ENCODE results near the gene PTPRD.

Gene PTPRD

DNA sequence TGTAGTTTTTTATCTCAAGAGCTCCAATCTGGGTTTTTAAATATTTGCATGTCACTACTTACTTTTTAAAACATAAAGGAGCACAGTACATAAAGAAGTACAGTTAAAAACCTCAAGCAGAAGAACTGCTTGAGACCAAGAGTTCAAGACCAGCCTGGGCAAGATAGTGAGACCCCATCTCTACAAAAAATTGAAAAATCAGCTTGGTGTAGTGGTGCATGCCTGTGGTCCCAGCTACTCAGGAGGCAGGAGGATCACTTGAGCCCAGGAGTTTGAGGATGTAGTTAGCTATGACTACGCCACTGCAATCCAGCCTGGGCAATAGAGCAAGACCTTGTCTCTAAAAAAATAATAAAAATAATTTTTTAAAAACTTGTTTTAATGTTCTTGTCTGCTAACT lies 1840.5 kb downstream of the PTPRD start:
- no peak for DNase-seq (ENCODE audit: low spot score)

DNA sequence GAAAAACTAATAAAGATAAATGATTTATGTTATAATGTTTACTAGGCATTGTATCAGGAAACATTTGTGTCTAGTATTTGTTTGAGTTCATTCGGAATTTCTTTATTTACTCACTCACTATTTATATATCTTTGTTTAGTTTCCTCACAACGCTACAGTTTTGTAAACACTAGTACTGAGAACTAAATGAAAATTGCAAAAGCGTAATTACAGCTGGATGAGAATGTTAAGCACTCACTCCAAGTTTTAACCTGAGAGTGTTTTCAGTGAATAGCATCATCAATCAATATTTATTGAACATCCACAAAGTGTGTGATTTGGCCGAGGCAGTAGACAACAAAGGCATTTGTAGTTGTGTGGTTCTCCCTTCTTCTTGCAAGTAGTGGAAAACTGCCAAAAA lies 1843.6 kb downstream of the PTPRD start:
- DNase-seq (ENCODE audit: low spot score), result no peak

DNA sequence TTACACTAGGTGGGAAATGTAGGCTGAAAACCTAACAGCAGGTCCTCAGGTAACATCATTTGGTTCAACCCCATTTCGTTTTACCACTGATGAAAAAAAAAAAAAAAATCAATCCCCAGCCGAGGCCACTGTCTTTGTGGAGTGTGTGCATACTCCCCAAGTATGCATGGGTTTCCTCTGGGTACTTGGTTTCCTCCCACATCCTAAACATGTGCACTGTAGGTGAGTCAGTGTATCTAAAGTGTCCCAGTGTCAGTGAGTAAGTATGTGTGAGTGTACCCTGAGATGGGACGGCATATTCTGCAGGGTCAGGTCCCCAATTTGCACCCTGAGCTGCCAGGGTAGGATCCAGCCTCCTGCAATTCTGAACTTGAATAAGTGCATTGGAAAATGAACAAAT lies 1846.7 kb downstream of the PTPRD start:
- no peak for DNase-seq (ENCODE audit: low spot score)

DNA sequence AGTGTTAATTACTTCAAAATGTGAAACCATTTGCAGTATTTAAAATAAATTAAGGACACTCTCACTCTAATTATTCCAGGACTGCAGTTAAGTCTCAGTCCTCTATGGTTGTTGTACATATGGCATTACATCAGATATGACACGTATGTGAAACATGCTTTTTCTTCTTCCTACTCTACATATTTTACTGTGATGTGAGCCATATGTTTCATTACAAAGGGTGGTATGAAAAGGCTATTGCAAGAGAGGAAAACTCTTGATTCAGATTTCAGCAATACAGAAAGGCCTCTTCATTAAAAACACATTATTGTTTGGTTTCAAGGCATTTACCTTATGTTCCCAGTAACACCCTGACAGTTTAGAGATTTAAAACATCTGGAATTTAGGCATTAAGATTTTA lies 1848.8 kb downstream of the PTPRD start:
- DNase-seq (ENCODE audit: low spot score), result no peak

DNA sequence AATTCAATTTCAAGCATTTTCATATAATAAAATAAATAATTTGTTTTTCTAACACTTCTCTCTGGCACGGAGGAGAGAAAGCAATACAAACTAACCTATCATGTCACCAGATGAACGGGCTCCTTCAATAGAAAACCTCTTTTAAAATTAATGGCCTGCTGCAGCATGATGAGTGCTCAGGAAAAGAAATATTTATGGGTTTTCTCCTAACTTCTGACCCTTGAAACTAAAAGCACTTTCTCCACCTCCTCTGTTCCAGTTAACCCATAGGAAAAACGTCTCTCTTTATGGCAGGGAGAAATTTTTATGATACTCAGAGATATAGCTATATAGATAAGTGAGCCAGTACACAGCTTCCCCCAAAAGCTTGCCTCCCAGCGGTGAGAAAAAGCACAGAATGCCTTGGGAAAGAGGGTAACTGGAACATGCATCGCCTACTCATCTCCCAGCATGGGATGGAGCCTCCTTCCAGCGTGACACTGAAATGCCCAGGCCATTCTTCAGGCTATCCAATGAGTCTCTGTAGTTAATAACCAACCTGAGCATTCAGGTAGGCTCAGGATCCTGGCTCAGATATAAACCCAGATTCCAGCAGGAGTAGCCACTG lies 1850.2 kb downstream of the PTPRD start:
- DNase-seq (ENCODE audit: low spot score), result peak; percentile 15

DNA sequence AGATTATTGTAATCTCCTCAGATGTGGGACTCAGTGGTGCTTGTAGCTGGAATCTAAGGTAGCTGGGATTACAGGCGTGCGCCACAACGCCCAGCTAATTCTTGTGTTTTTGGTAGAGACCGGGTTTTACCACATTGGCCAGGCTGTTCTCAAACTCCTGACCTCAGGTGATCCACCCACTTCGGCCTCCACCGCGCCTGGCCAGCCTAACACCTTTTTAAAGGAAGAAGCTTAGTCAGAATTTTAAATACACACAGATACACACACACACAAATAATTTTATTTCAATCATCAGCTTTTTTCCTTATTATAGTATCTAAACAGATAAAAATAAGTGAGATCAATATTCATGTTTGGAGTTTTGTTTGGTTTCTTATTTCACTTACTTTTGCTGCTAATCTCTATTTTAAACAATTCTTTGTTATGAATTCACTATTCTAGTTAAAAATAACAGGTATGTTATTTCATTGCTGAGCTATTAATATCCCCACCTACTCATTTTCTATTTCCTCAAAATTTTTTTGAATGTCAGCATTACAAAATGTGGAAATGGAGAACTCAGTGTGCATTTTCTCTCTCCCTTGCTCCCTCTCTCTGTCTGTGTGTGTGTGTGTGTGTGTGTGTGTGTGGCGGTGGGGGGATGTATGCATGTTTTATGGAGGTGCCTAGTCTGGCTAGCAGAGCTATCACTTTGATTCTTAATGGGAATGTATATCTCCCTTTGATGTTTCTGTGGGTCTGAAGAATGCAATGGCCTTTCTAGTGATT lies 1852.6 kb downstream of the PTPRD start:
- DNase-seq (ENCODE audit: low spot score), result no peak

DNA sequence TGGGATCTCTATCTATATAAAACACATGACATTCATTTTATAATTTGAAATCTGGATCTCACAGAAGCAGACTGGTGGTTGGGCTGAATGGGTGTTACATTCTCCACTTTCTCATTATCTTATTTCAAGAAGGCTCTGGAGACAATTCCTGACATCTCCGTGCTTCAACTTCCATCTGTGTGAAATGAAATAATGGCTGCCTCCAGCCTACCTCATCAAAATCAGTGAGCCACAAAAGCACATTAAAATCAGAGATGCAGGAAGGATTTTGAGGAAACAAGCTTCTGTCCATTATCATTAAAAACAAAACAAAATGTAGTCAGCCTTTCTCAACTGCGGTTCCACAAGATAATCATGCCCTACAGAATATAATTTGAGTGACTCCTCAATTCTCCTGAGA lies 1854.9 kb downstream of the PTPRD start:
- no peak for DNase-seq (ENCODE audit: low spot score)

DNA sequence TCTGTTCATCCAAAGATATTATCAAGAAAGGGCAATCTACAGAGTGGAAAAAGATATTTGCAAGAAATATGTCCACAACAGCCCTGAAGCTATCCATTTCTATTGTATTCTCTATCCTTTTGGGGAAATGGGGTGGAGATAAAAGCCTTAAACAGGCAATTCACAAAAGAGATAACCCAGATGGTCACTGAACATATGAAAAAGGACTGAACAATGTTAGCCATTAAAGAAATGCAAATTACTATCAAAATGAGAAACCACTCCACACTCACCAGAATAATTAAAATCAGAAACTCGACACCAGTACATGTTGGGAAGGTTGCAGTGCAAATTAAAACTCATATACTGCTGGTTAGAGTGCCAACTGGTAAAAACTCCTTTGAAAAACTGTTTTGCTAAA lies 1858.1 kb downstream of the PTPRD start:
- DNase-seq (ENCODE audit: low spot score), result no peak

DNA sequence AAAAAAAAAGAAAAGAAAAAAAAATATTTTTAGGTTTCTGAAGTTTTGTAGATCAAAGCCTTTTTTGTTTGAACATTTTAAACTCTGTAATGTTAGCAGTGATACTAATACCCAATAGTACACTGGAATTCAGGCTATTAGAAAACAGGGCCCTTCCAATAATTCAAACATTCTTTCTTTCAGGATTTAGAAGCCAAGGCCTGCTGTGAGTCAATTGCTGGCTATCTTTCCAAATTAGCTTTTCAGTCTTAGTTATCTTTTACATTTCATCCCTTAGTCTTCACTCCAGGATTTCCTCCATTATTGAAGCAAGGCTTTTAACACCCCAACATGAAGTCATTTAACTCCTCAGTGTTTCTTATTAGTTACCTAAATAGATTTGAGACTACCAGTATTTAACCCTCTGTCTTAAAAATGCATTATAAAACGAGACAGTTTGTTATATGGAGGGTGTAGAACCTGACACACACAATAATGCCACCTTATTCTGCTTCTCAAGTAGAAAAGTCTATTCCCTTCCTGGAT lies 1861.3 kb downstream of the PTPRD start:
- no peak for DNase-seq (ENCODE audit: low spot score)

DNA sequence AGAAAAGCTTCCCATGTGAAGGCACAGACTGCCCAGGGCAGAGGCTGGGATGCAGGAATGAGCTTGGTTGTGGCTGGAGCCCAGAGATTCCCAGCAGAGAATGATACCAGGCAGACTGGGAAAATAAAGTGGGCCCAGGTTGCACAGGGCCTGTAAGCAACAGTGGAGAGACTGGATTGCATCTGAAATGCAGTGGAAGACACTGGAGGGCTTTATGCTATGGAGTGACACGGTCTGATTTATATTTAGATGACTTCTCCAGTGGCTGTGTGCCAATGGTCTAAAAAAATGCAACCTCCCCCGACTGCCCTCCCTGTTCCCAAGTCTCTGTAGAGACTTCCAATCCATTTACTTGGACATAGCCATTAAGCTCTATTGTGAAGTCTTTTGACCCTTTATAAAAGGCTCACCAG lies 1862.2 kb downstream of the PTPRD start:
- DNase-seq (ENCODE audit: low spot score), result no peak

DNA sequence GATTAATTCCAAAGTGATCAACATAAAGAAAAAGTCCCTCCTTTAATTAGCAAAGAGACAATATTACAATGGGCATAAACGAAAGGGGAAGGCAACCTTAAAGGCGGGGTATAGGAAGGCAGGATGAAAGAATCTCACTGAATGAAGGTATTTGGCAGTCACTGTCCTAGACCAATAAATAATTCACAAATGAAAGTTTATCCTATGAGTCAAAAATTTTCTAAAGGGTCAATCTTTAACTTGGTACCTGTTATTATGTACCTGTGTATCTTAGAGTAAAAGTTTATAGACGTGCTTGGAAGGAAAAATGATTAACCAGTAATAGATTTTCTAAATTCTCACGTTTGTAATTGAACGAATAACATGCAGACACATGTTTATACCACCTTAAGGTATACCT lies 1867.5 kb downstream of the PTPRD start:
- DNase-seq (ENCODE audit: low spot score), result no peak

DNA sequence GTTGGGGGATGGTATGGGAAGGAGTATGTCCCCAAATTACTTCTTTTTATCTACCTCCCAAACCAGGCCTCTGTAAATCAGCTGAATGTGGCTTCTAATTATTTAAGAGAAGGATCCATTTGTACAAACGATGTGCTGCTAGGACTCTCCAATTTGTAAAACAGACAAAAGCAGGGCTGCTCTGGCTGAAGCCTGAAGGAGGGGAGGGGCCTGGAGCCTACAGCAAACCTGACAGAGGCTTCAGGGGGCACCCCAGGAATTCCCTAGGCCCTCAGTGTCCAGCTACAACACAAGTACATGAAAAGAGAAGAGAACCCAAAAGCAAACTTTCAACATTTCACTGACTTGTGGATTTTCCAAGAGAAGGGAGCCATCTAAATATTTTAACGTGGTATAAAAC lies 1873.9 kb downstream of the PTPRD start:
- DNase-seq (ENCODE audit: low spot score), result no peak

DNA sequence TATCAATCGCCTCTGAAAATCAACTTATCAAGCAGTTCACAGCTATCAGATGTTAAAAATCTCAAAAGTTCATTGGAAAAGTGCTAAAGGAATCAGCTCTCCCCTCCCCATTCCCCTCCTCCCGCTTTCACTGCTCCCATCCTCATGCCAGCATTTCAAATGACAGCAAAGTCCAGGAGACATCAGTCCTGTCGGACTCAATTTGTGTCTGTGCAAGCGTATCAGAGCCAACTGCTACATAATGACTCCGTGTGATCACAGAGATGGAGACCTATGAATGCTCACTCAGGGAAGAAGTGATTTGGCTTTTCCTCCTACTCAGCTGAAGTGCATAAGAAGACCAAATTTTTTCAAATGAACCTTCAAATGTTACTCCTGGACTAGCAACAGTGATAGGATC lies 1876.0 kb downstream of the PTPRD start:
- DNase-seq (ENCODE audit: low spot score), result no peak

DNA sequence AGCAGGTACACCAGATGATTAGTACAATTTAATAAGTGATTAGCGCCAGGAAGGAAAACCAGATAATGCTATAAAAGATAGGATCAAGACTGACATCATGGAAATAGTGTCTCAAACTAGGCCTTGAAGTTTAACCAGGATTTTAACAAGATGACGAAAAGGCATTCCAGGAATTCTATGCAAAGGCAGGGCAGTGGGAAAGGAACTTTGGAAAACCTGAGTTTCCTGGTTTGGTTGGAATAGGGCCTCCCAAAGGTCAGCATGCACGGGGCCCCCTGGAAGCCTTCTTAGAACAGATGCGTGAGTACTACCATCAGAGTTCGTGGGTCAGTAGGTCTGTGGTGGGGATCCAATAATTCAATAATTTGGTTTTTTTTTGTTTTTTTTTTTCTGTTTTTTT lies 1878.0 kb downstream of the PTPRD start:
- DNase-seq (ENCODE audit: low spot score), result peak; percentile 22

DNA sequence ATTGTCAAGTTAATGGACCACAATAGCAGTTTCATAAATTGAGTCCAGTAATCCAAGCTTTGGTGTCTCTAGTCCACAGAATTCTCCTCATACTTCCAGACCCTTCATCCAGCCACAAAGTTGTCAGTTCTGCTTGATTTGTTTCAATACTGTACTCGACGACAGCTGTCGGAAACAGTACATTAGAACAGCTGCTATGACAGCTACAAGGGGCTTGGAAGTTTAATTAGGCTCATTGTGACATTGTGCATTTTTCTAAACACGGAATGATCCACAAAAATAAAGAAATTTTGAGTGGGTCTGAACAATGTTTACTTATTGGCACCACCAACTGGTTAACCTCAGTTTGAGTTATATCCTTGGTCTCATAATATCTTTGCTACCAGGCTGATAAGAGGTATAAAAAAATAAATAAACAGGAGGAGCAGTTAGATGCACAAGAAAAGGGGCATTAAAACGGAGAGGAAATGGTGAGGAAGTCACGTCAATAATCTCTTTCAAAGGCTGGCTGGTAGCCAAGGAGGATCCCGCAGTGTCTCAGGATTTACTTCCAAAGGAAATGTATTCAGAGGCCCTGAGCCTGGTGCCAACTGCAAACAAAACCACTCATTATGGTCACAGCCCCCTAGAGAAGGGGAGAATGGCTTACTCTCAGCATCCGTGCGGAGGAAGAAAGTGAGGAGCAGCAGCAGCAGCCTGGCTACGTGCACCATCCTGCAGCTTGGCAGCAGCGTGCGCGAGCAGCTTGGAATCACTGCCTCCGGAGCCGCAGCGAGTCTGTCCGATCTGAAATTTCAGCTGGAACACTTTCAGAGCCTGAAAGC lies 1879.5 kb downstream of the PTPRD start:
- peak; percentile 47 for DNase-seq (ENCODE audit: low spot score)

DNA sequence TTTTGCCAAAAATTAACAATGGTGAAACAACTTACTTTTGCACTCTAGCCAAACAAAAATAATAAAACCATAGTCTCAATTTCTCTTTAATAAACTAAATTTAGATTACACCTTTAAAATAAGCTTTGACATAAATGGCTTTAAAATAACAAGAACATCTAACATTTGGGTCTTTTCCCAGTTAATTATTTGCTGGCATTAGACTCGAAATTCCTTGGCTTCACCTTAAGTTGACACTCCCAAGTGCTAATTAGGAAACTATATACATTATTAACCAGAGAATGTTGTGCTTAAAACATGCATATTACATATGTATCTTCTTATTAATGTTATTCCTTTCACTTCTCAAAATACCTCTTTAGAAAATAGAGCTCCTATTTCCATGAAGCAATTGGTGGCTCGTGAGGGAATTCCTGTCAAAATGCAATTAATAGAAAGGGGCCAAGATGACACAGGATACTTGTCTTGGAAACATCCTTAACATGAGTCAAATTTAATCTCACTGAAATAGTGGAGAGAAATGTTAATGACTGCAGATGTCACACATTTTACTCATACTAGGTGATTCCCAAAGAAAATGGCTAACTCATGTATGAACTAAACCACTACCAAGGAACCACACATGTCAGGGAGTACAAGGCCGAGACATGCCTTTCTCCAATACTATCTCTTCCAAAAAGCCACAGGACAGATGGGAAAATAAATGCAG lies 1880.3 kb downstream of the PTPRD start:
- DNase-seq (ENCODE audit: low spot score), result no peak

DNA sequence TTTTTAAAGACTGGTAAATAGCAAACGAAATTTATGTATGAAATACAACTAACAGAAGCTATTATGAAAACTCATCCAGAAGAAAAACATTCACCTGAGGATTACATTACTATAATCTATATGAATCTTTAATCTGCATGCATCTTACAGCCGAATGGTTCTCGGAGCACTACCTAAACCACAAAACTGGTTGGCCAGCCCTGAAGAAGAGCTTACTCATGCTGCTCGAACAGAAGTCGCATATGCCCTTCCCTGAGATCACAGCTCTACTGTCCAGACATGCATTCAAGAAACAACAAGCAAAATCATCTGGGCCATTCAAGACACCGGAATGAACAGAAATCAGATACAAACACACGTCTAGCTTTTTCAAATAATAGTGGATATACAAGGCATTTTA lies 1882.2 kb downstream of the PTPRD start:
- DNase-seq (ENCODE audit: low spot score), result no peak

DNA sequence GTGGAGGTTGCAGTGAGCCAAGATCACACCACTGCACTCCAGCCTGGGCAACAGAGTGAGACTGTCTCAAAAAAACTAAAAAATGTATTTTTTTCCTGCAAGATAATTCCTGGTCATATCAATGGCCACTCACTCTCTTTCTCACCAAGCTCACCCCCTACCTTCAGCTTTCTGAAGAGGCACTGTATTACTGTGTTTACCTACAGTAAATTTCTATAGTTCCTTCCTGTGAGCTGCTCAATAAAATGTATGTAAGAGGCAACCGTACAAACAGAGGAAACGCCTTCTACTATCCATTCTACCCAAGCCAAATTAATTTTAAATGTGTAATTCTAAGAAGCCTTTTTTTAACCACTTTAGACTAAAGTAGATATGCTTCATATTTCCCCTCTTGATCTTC lies 1883.9 kb downstream of the PTPRD start:
- DNase-seq (ENCODE audit: low spot score), result no peak

DNA sequence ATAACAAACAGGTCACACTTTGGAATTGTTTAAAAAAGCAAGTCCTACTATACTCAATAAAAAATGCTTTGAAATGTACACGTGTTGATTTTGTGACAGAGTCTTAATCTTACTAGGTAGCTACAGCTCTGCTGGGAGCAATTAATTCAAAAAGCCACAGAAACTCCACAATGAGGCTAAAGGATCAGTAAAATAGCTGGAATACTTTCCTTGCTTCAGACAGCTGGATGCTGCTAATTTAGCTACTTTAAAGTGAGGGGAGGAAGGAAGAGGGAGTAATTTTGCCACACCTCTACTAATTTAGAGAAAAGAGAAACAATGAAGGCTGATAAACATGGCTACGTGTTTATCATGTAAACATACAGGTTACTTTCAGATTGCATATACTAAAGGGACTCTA lies 1885.6 kb downstream of the PTPRD start:
- no peak for DNase-seq (ENCODE audit: low spot score)

DNA sequence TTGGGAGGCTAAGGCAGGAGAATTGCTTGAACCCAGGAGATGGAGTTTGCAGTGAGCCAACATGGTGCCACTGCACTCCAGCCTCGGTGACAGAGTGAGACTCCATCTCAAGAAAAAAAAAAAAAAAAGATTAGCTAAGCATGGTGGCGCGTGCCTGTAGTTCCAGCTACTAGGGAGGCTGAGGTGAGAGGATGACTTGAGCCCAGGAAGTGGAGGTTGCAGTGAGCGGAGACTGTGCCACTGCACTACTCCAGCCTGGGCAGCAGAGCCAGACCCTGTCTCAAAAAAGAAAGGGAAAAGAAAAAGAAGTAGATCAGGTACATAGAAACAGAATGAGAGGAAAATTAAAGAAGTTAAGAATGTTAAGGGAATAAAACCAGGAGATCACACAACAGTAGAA lies 1886.1 kb downstream of the PTPRD start:
- no peak for DNase-seq (ENCODE audit: low spot score)

DNA sequence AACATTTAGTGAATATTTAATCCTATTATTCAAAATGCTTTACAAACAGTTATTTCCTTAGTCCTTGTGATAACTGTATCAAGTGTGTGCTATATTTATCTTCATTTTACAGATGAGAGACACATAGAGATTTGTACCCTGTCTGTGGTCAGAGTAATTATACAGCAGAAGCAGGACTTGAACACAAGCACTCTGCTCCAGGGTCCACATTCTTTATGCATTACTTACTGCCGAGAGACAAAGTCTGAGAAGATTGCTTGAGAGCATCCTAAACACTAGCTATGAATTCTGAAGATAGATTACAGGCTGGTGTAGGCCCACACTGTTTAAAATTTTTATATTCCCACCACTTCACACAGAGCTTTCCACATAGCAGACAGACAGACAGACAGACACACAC lies 1887.2 kb downstream of the PTPRD start:
- DNase-seq (ENCODE audit: low spot score), result no peak

DNA sequence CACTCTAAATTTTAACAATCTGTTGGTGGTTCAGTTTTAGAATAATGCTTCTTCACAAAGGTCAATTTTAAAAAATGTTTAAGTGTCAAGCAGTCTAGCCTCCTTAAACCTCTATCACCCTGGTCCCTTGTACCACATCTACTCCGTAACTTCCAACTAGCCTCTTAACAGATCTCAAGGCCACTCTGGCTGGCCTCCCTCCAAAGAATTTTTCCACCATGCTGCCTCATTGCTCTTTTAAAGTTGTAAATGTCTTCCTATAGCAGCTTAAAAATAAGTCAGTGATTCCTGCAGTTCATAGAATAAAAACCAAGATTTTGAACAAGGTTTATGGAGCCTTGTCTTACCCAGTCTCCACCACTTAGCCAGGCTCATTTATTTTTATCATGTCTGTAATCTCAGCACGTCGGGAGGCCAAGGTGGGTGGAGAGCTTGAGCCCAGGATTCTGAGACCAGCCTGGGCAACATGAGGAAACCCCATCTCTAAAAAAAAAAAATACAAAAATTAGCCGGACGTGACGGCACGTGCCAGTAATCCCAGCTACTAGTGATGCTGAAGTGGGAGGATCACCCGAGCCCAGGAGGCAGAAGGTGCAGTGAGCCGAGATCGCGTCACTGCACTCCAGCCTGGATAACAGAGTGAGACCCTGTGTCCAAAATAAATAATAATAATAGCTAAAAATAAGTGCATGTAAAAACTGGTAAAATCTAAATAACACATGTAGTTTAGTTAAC lies 1888.4 kb downstream of the PTPRD start:
- DNase-seq (ENCODE audit: low spot score), result no peak

Measured in iPS-NIHi11 (cell line).